ENCODE measurements around the gene MAP4K2. TPM values are rescaled to one million over a fixed set of nuclear protein-coding genes. Genes with fewer than 3 reads are reported as not detected.

Gene MAP4K2
- total RNA-seq, 4 donors from 2014 or later, result 10.2 to 49.1 (median 24.4) TPM

DNA sequence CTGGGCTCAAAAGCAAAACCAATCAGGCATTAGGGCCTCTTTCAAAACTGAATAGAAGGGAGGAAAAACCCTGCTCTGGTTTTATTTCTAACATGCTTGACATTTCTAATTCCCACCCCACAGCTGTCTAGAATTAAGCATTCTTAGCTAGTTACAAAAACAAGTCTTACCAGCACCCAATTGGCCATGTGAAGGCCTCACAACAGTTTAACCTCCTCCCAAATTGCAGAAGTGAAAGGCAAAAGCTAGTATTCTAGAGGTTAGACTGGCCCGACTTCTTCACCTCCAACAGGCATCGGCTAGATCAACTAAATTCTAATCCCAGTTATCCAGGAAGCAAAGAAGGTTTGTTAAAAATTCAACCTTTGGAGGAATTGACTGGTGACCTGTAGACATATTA lies 31.2 kb downstream of the MAP4K2 start:
- TF ChIP-seq POLR2A (IDR thresholded peaks at IDR 0.05), result no peak
- TF ChIP-seq, protein P1, sequence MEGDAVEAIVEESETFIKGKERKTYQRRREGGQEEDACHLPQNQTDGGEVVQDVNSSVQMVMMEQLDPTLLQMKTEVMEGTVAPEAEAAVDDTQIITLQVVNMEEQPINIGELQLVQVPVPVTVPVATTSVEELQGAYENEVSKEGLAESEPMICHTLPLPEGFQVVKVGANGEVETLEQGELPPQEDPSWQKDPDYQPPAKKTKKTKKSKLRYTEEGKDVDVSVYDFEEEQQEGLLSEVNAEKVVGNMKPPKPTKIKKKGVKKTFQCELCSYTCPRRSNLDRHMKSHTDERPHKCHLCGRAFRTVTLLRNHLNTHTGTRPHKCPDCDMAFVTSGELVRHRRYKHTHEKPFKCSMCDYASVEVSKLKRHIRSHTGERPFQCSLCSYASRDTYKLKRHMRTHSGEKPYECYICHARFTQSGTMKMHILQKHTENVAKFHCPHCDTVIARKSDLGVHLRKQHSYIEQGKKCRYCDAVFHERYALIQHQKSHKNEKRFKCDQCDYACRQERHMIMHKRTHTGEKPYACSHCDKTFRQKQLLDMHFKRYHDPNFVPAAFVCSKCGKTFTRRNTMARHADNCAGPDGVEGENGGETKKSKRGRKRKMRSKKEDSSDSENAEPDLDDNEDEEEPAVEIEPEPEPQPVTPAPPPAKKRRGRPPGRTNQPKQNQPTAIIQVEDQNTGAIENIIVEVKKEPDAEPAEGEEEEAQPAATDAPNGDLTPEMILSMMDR (IDR thresholded peaks at IDR 0.05), result no peak
- Histone ChIP-seq H3K4me1 (peaks cover 7 to 12% of the 10 kb centered on the region in 2 donors), H3K36me3 (no peaks in the 10 kb centered on the region), H3K4me3 (no peak overlapping the region), H3K9me3 (no peaks in the 10 kb centered on the region), H3K27me3 (no peaks in the 10 kb centered on the region), H3K27ac (no peak overlapping the region)
- intact Hi-C loops (cut with DNase I; ENCODE audit: low total_unique reads), result no loop called here
- no peak for DNase-seq

DNA sequence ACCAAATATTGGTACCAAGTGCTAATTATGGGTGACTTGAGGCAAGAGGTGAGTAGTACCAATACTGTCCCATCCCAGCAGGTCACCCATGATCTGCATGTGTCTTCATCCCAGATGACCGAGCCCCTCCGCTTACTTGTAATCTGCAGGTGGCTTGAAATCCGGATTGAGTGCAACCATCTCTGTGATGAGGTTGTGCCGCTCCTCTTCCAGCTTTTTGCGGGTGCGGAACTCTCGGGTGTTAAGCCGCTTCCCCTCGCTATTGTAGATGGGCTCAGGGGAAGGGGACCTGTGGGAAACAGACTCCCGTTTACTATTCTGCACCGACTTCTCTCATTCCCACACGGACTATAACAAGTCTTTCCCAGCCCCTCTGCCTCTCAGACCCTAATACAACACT lies 32.9 kb downstream of the MAP4K2 start:
- Histone ChIP-seq H3K4me1 (peaks cover 0 to 5% of the 10 kb centered on the region in 2 donors), H3K27ac (no peak overlapping the region), H3K36me3 (no peaks in the 10 kb centered on the region), H3K9me3 (no peaks in the 10 kb centered on the region), H3K27me3 (no peaks in the 10 kb centered on the region), H3K4me3 (no peak overlapping the region)
- intact Hi-C loops (cut with DNase I; ENCODE audit: low total_unique reads), result no loop called here
- TF ChIP-seq POLR2A (IDR thresholded peaks at IDR 0.05), result no peak
- TF ChIP-seq, protein P1 (IDR thresholded peaks at IDR 0.05), result no peak
- DNase-seq, result no peak

DNA sequence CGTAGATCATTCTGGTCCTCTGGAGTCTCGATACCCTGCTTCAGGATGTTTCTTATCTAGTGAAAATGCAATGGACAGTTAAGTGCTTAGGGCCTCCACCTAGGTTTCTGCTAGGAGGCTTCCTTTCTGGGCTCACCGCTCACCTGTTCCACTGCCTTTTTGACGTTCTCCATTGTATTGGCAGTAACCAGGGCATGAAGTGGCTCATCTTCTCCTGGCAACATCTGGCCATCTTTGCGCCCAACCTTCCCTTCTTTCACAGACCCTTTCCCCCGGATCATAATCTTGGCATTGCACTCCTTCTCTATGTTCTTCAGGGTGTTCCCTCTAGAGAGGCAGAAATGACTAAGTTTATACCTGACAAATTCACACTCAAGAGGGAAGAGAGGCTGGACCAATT lies 33.7 kb downstream of the MAP4K2 start:
- TF ChIP-seq, protein P1 (IDR thresholded peaks at IDR 0.05), result no peak
- TF ChIP-seq POLR2A (IDR thresholded peaks at IDR 0.05), result no peak
- Histone ChIP-seq H3K4me1 (no peaks in the 10 kb centered on the region), H3K36me3 (no peaks in the 10 kb centered on the region), H3K4me3 (no peak overlapping the region), H3K9me3 (no peaks in the 10 kb centered on the region), H3K27ac (no peak overlapping the region), H3K27me3 (no peaks in the 10 kb centered on the region)
- intact Hi-C loops (cut with DNase I; ENCODE audit: low total_unique reads), result no loop called here
- DNase-seq, result no peak

DNA sequence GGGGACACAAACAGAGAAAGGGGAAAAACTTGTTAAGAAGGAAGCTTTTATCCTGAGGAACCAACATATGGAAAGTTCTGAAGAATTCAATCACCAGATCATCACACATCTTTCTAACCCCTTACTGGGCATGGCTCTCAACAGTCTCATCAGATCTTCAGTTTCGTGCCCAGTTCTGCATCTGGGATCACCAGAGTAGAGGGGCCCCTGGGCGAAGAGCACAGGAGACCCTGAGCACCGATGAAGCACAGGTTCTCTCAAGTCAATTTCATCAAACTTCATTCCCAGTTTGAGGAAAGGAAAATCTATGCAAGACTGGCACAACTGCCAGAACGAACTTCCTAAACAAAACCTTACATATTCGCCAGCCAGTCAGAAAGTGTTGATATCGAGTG lies 34.7 kb downstream of the MAP4K2 start:
- H3K9me3 ChIP-seq, result no peaks in the 10 kb centered on the region
- H3K36me3 ChIP-seq, result no peaks in the 10 kb centered on the region
- TF ChIP-seq, protein P1 (IDR thresholded peaks at IDR 0.05), result no peak
- TF ChIP-seq POLR2A (IDR thresholded peaks at IDR 0.05), result no peak
- no peak overlapping the region for H3K27ac ChIP-seq
- H3K4me3 ChIP-seq, result no peak overlapping the region
- DNase-seq, result no peak
- intact Hi-C loops (cut with DNase I; ENCODE audit: low total_unique reads), result no loop called here
- H3K27me3 ChIP-seq, result no peaks in the 10 kb centered on the region
- H3K4me1 ChIP-seq, result peaks cover 0 to 9% of the 10 kb centered on the region in 2 donors

DNA sequence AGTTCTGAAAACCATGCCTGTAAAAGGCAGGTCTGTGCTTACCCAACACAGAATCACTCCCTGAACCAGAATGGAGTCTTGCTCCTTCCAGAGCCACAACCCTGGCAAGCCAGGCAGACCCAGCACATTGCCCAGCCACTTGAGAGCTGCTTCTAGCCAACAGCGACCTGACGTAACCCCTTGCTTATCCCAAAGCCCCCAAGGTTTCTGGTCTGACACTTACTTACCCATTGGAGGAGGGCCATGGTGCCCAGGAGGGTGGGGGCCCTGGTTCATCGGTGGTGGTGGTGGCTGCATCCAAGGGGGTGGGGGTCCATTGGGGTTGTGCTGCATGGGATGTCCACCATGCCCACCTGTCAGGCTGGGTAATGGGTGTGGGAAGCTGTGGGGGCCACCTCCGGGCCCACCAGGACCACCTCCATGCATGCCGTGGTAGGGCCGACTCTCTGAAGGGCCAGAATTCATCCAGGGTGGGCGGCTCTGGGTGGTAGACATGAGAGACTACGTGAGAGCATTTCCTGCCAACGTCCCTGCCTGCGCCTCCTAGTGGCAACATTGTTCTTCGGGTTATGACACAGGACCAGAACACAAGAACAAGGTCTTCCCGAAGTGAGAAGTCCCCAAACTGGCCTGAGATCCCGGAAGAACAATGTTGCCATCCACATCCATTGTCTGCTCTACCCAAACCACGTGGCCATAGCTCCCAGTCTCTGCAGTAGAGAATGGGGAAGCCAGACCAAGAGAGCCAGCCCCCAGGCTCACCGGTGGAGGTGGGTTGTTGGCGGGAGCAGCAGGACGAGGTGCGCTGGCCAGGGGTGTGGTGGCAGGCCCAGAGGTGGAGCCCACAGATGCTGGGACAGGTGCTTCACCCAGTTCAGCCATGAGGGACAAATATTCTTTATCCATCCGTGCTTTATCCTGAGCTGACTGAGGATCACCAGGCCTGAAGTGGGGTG lies 35.4 kb downstream of the MAP4K2 start:
- Histone ChIP-seq H3K27ac (peak overlapping the region; percentile 17 to 21), H3K4me1 (peaks cover 0 to 10% of the 10 kb centered on the region in 2 donors), H3K9me3 (no peaks in the 10 kb centered on the region), H3K4me3 (no peak overlapping the region), H3K27me3 (no peaks in the 10 kb centered on the region), H3K36me3 (no peaks in the 10 kb centered on the region)
- DNase-seq, result peak in 1 of 2 donors; percentile 72
- TF ChIP-seq, protein P1 (IDR thresholded peaks at IDR 0.05), result peak; percentile 50 to 71 (median 53)
- TF ChIP-seq POLR2A (IDR thresholded peaks at IDR 0.05), result no peak
- intact Hi-C loops (cut with DNase I; ENCODE audit: low total_unique reads), result no loop called here

Data from uterus (tissue), 4 donors.